CD4-positive, alpha-beta T cell (primary cell): ENCODE results near the gene AGAP1. TPM values are rescaled to one million over a fixed set of nuclear protein-coding genes. Genes with fewer than 3 reads are reported as not detected.
A peak's percentile ranks its signal among the peaks of the same experiment; 100 is the strongest.

ENCODE experiments used
- ATAC-seq: fragments of 200-7000 bp; cut with Tn5 transposase; one replicate; pipeline ENCODE4 v1.10.0; 2022; ENCODE audit warnings: mild to moderate bottlenecking; ENCODE audit not compliant: poor library complexity
- CTCF ChIA-PET: fragments of 350-600 bp; sonication (Branson Sonifier 250); formaldehyde crosslinking; loops from one replicate; lab custom pipeline; 2021; ENCODE audit warnings: antibody characterized with exemption, inconsistent platforms; lab: Charles Lee
- POLR2A ChIA-PET: fragments of 350-600 bp; sonication (Branson Sonifier 250); formaldehyde crosslinking; loops from one replicate; lab custom pipeline; 2021; ENCODE audit warnings: antibody characterized with exemption, inconsistent platforms; lab: Charles Lee
- DNase-seq, 14 experiments: peaks; one replicate each; pipeline ENCODE4 v3.0.0-alpha.2; 2013 to 2020; ENCODE audit warnings: mixed read lengths in 2 of 14
- H3K27ac ChIP-seq, 2 donors: one replicate each; pipeline versions ENCODE4 v1.5.1 to v1.7.0; 2013; ENCODE audit warnings: low read length in 2 of 2, low read depth in 1 of 2, mild to moderate bottlenecking in 1 of 2
- H3K27me3 ChIP-seq, 2 experiments: 1 replicate in 1 of 2; 2 replicates in 1 of 2; pipeline versions ENCODE4 v1.6.1 to v1.7.0; 2013; ENCODE audit warnings: low read length in 2 of 2, control low read depth in 1 of 2, mild to moderate bottlenecking in 1 of 2, moderate library complexity in 1 of 2; ENCODE audit not compliant: insufficient read depth in 2 of 2, control insufficient read depth in 1 of 2
- H3K36me3 ChIP-seq: one replicate; pipeline ENCODE4 v1.6.1; 2013; ENCODE audit warnings: low read length, control low read depth; ENCODE audit not compliant: insufficient read depth
- H3K4me1 ChIP-seq: one replicate; pipeline ENCODE4 v1.6.1; 2013; ENCODE audit warnings: low read length, control low read depth; ENCODE audit not compliant: insufficient read depth
- H3K4me3 ChIP-seq: one replicate; pipeline ENCODE4 v1.5.1; 2013; ENCODE audit warnings: mild to moderate bottlenecking, low read length, moderate library complexity
- H3K9me3 ChIP-seq, 2 experiments: 1 replicate in 1 of 2; 2 replicates in 1 of 2; pipeline versions ENCODE4 v1.6.1 to v1.7.0; 2013; ENCODE audit warnings: low read length in 2 of 2, mild to moderate bottlenecking in 2 of 2, control low read depth in 1 of 2, moderate library complexity in 1 of 2; ENCODE audit not compliant: control insufficient read depth in 1 of 2, insufficient read depth in 1 of 2
- H3K27ac Mint-ChIP-seq: one replicate; pipeline ENCODE4 v1.8.0; 2020; ENCODE audit warnings: mixed read lengths
- H3K27me3 Mint-ChIP-seq: one replicate; pipeline ENCODE4 v1.8.0; 2021; ENCODE audit warnings: mixed read lengths
- H3K36me3 Mint-ChIP-seq: one replicate; pipeline ENCODE4 v1.8.0; 2021; ENCODE audit warnings: low read depth, mixed read lengths
- H3K4me1 Mint-ChIP-seq: one replicate; pipeline ENCODE4 v1.8.0; 2021; ENCODE audit warnings: low read depth, mixed read lengths
- H3K4me3 Mint-ChIP-seq: one replicate; pipeline ENCODE4 v1.8.0; 2020; ENCODE audit warnings: mild to moderate bottlenecking, mixed read lengths
- H3K9me3 Mint-ChIP-seq: one replicate; pipeline ENCODE4 v1.8.0; 2020; ENCODE audit warnings: mixed read lengths
- CTCF ChIP-seq: fragments of 200-600 bp; IDR thresholded peaks from one replicate; pipeline ENCODE4 v1.8.0; 2022; ENCODE audit warnings: antibody characterized with exemption, mild to moderate bottlenecking
- intact Hi-C, 2 experiments: fragments of 100-400 bp; cut with DNase I in 1 of 2; cut with micrococcal nuclease in 1 of 2; formaldehyde crosslinking; loops; one replicate each; pipeline versions ENCODE4 v1.15.1 to v1.9.0; 2023 to 2025; cut with DNase I, micrococcal nuclease
- total RNA-seq, 174 experiments: library from RNA in 2 of 174; stranded (reverse) in 2 of 174; gene quantifications; one replicate each; pipeline ENCODE4 v1.2.3 and lab custom pipeline; 2021 to 2026

Gene AGAP1
- total RNA-seq, 2 experiments from 2014 or later, result 2.6 to 3.1 TPM

GRCh38 chr2:236047176-236047575 lies 553.3 kb downstream of the AGAP1 start:
- no peak for TF ChIP-seq CTCF
- H3K4me3 Mint-ChIP-seq, result no peak overlapping the region
- no peaks in the 10 kb centered on the region for H3K9me3 Mint-ChIP-seq
- no peaks in the 10 kb centered on the region for H3K4me1 ChIP-seq
- intact Hi-C loops, result no loop called here
- ATAC-seq (no peak), DNase-seq (no peak)
- CTCF ChIA-PET, result no interaction called here
- no peaks in the 10 kb centered on the region for H3K27me3 ChIP-seq
- POLR2A ChIA-PET, result no interaction called here
- H3K4me1 Mint-ChIP-seq, result peaks cover 9% of the 10 kb centered on the region
- H3K4me3 ChIP-seq, result no peak overlapping the region
- H3K9me3 ChIP-seq, result peaks cover 0 to 8% of the 10 kb centered on the region in 2 experiments
- H3K36me3 ChIP-seq, result no peaks in the 10 kb centered on the region
- H3K27me3 Mint-ChIP-seq, result peaks cover 15% of the 10 kb centered on the region
- no peaks in the 10 kb centered on the region for H3K36me3 Mint-ChIP-seq
- H3K27ac Mint-ChIP-seq, result no peak overlapping the region
- no peak overlapping the region for H3K27ac ChIP-seq

- H3K4me3 Mint-ChIP-seq, result no peak overlapping the region
- no peaks in the 10 kb centered on the region for H3K4me1 ChIP-seq
- no peak overlapping the region for H3K27ac ChIP-seq
- intact Hi-C loops, result no loop called here
- H3K27me3 Mint-ChIP-seq, result peaks cover 20% of the 10 kb centered on the region
- H3K4me1 Mint-ChIP-seq, result peaks cover 9% of the 10 kb centered on the region
- peaks cover 0 to 8% of the 10 kb centered on the region in 2 experiments for H3K9me3 ChIP-seq
- H3K4me3 ChIP-seq, result no peak overlapping the region
- no peaks in the 10 kb centered on the region for H3K9me3 Mint-ChIP-seq
- H3K27me3 ChIP-seq, result no peaks in the 10 kb centered on the region
- ChIA-PET CTCF (no interaction called here), POLR2A (no interaction called here)
- DNase-seq (no peak), ATAC-seq (no peak)
- TF ChIP-seq CTCF, result no peak
- H3K36me3 ChIP-seq, result no peaks in the 10 kb centered on the region
- no peaks in the 10 kb centered on the region for H3K36me3 Mint-ChIP-seq
- H3K27ac Mint-ChIP-seq, result no peak overlapping the region
Measured at GRCh38 chr2:236047886-236048540, 554.2 kb downstream of the AGAP1 start.

GRCh38 chr2:236049981-236050380 lies 556.1 kb downstream of the AGAP1 start:
- DNase-seq, result peak in 2 of 14 experiments; percentile 9 to 19
- Mint-ChIP-seq H3K4me1 (peaks cover 9% of the 10 kb centered on the region), H3K27ac (no peak overlapping the region), H3K4me3 (no peak overlapping the region), H3K36me3 (no peaks in the 10 kb centered on the region), H3K9me3 (no peaks in the 10 kb centered on the region), H3K27me3 (peaks cover 35% of the 10 kb centered on the region)
- Histone ChIP-seq H3K4me1 (no peaks in the 10 kb centered on the region), H3K9me3 (peaks cover 0 to 8% of the 10 kb centered on the region in 2 experiments), H3K36me3 (no peaks in the 10 kb centered on the region), H3K27me3 (peaks cover 3 to 7% of the 10 kb centered on the region in 2 experiments), H3K27ac (no peak overlapping the region), H3K4me3 (no peak overlapping the region)
- CTCF ChIA-PET, result no interaction called here
- POLR2A ChIA-PET, result no interaction called here
- intact Hi-C loops, result no loop called here
- TF ChIP-seq CTCF, result no peak
- peak; percentile 17 for ATAC-seq
